PFSK-1 (cell line): ENCODE measurements around the gene PCDH19.

Source experiments
- POLR2AphosphoS5 ChIP-seq: IDR thresholded peaks from 2 replicates; pipeline ENCODE4 v1.6.1; 2012; ENCODE audit warnings: low read depth, mild to moderate bottlenecking, control low read depth, low read length, moderate library complexity
- REST ChIP-seq, 2 experiments: IDR thresholded peaks; 2 replicates each; pipeline versions ENCODE4 v1.6.1 to v1.8.0; 2011 to 2012; ENCODE audit warnings: low read depth in 2 of 2, low read length in 2 of 2, control low read depth in 1 of 2, inconsistent platforms in 1 of 2, mild to moderate bottlenecking in 1 of 2, moderate library complexity in 1 of 2; ENCODE audit not compliant: insufficient read depth in 1 of 2
- SIN3A ChIP-seq: IDR thresholded peaks from 2 replicates; pipeline ENCODE4 v1.6.1; 2012; ENCODE audit warnings: mild to moderate bottlenecking, low read length, moderate library complexity, borderline replicate concordance; ENCODE audit not compliant: insufficient read depth
- TAF1 ChIP-seq: IDR thresholded peaks from 2 replicates; pipeline ENCODE4 v1.6.1; 2012; ENCODE audit warnings: low read length, control low read depth, borderline replicate concordance; ENCODE audit not compliant: insufficient read depth

DNA sequence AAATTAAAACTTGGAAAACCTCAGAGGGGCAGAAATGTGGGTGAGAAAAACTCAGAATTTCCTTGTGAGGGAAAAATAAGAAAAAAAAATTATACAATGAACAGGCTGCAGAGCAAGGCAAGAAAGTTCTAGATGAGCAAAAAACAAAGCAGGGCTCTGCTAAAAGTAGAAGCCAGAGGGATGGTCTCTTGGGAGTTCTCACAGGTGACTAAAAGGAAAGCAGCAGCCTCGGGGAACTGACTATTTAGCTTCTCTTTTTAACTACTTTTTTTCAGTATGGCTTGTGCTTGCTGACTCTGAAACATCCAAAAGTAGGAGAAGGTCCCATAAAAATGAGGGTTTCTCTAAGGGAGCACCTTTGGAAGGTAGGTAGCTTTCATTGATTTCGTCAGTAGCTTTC, 36.4 kb downstream of the PCDH19 start:
- TF ChIP-seq POLR2AphosphoS5 (no peak), SIN3A (no peak), REST (IDR thresholded peaks at IDR 0.05; ENCODE audit: insufficient read depth in 1 of 2, low read depth in 2 of 2, low read length in 2 of 2) (no peak), TAF1 (no peak)
